GM21367 (cell line): ENCODE data around the gene NBPF3.
"Not testable (repeated sequence)": the region's sequence is repeated elsewhere in the genome, so short reads cannot be mapped to it uniquely, and the experiment has no call there.

ENCODE experiments used
- ATAC-seq: cut with Tn5 transposase; IDR thresholded peaks from one replicate; pipeline ENCODE4 v1.9.1; 2021; ENCODE audit not compliant: unreplicated experiment

The NBPF3 gene

DNA sequence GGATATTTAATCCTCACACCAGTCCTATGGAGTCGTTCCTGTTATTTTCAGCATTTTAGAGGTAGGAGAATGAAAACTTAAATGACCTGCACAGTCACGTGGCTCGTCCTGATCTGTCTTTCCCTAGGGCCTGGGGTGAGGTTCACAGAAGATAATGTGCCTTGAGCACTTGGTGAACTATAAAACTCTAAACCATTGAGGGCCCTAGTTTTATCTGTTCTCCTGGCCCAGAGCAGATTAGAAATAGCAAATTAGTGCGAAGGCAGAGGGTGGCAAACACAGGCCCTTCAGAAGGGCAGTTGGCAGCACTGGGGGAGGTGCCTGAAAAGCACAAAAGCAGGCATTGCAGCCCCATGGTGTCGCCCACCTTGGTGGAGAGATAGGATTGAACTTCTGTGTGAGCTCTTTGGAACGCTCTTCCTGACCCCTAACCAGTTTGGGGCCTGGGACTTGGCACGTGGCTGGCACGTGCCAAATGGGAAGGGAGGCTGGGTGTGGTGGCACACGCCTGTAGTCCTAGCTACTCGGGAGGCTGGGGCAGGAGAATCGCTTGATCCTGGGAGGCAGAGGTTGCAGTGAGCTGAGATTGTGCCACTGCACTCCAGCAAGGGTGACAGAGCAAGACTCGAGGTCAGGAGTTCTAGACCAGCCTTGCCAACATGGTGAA, 1.2 kb upstream of the NBPF3 start:
- not testable (repeated sequence) for ATAC-seq

DNA sequence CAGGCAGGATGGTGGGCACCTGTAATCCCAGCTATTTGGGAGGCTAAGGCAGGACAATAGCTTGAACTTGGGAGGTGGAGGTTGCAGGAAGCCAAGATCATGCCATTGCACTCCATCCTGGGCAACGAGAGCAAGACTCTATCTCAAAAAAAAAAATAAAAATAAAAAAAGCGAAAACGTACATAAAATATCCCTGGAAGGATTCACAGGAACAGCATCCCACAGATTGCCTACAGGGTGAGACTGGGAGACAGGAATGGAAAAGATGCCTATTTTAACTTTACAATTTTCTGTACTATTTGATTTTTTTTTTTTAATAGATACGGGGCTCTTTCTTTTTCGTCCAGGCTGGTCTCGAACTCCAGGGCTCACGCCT, 604 bp upstream of the NBPF3 start:
- ATAC-seq = no peak

DNA sequence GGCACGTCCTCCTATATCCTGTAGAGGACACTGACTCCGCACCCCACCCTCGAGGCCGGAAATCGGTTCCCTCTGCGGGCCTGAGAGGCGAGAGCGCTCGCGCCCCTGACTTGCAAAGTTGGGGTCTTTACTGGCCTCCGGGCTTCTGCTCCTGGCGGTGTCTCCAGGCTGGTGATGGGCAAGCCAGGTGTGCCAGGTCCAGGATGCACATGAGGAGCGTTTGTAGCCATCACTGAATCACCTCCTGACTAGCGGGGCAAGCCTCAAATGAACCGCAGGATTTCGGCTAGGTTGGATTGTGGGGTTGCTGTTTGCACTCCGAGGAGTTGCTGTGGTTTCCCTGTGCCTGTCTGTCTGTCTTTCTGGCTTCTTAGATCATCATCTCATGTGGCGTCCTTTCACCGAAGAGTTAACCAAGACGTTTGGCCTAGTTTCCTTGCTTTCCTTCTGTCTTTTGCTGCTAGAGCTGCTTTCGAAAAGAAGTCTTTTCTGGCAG, 741 bp downstream of the NBPF3 start:
- ATAC-seq = not testable (repeated sequence)

DNA sequence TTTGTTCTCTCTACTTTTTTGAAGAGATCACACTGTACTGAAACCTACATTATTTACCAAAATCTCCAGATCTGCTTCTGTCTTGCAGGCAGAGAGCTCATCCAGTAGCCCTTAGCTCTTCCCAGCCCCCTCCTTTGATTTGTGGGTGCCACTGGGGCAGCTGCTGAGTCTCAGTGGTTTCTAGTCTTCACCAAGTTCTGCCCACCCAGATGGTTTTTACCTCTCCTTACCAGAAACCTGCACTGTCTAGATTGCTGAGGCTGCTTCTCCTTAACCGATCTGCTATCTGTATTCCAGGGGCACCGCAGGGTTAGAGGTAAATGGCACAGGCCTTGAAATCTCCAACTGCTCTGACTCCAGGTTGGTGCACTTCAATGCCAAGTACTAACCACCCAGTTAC, 6.7 kb downstream of the NBPF3 start:
- ATAC-seq = not testable (repeated sequence)

DNA sequence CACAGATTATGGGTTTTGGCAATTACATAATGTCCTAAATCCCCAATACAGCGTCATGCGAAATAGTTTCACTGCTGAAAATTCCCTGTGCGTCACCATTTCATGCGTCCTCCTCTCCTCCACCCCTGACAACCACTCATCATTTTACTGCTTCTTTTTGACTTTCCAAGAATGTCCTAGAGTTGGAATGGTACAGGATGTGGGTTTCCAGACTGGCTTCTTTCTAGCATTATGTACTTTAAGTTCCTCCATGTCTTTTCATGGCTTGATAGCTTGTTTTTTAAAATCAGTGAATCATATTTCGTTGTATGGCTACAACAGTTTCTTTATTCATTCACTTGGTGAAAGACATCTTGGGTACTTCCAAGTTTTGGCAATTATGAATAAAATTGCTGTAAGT, 7.4 kb downstream of the NBPF3 start:
- no peak for ATAC-seq

DNA sequence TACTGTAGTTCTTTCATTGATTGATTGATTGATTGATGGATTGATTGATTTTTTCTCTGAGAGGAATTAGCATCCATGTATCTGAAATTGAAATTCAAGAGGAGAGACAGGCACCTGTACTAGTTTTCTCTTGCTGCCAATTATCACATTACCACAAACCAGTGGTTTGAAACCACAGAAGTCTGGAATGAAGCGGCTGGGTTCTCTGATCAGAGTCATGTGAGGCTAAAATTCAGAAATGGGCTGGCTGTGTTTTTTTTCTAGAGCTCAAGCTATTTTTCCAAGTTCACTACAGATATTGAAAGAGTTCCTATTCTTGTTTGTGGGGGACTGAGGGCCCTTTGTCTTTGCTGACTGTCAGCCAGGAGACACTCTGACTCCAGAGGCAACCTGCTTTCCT, 10.0 kb downstream of the NBPF3 start:
- no peak for ATAC-seq

DNA sequence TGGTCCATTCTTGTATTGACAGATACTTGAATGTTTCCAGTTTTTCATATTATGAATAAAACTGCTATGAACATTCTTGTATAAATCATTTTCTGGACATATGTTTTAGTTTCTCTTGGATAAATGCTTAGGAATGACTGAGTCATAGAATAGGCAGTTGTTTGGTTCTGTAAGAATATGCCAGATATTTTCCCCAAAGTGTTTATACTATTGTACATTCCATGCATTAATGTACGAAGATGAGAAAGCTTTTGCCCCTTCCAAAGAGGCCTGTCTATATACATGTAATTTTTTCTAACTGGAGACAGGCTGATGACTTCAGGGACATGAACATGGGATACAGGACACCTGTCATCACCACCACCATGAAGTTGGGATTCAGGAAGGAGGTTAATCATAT, 11.3 kb downstream of the NBPF3 start:
- no peak for ATAC-seq

DNA sequence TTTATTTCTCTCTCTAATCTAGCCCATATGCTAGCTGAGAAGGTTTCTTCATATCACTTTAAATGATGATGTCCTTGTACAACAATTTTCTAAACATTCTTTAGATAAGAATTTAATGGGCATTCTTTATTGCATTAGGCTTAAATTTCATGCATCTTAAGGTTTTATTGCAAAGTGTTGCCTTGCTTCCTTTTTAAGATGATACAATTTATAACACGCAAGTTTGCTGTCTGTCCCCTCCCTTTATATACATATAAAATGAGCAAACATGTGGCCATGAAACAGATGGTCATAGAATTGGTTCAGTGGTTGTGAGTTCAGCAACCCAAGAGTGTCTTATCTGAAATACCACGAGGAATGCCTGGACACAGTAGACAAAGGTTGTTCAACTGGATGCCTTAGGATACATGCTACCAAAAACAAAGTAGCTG, 12.1 kb downstream of the NBPF3 start:
- ATAC-seq = no peak

DNA sequence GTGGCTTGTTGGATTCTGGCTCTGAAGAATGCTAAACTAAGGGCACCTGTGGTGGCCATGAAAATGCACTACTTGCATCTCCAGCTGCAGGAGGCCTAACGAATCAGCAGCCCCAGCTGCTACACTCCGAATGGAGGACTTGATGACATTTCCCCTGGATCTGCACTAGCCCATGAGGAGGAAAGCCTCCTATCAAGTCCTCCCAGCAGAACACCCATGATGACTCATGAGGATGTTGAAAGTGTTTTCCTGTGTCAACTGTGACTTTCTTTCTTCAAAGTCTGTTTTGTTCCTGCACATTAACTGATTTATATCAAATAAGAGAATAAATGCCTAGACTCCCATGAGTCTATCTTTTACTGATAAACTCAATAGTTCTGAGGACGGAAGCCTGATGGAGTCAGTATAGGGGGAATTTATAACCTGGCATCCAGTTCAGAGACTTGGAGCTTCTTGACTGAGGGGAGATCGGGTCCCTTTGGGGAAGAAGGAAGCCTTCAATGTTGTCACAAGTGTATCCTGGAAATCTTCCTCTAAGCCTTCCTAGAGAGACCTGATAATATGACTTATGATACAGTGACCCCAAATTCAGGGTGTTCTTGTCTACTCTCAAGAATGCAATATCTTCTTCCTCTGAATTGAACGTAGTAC, 14.2 kb downstream of the NBPF3 start:
- not testable (repeated sequence) for ATAC-seq

DNA sequence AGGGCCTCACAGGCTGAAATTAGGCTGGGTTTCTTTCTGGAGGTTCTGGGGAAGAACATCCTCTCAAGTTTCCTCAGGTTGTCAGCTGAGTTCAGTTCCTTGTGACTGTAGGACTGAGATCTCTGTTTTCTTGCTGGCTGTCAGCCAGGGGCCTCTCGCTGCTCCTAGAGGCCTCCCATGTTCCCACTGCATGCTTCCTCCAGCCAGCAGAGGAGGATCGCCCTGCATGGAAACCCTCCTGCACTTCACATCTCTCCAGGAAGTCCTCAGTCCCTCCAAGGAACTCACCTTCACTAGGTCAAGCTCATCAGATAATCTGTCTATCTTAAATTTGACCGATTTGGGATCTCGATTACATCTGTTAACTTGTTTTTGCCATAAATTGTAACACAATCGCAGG, 15.0 kb downstream of the NBPF3 start:
- not testable (repeated sequence) for ATAC-seq

DNA sequence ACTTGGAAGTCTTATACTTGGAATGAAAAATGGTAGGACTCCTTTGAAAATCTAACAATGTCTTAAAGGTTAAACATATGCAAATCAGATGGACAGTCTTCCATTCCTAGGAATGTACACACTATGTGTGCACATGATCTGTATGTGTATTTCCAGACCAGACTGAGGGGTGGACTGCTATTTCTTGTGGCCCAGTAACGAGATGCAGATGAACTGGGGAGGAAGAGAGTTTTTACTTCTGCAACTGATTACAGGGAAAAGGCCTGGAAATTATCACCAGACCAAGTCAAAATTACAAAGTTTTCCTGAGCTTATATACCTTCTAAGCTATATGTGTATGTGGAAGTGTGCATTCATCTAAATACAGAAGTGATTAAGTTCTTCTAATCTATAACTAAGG, 17.7 kb downstream of the NBPF3 start:
- ATAC-seq = no peak

DNA sequence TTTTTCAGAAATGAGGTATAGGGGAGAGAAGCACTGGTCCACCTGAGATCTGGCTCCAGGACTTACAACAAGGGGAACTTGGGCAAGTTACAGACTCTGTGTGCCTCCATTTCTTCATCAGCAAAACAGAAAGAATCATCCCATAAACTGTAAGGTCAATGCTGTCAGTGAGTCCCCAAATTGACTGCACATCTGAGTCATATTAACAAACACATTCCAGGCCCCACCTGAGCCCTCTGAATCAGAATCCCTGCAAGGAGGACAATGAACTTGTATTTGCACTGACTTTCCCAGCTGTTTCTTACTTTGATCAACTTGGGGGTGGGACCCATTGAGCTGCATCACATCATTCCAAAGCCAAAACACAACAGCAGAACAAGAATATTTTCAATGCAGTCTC, 25.2 kb downstream of the NBPF3 start:
- ATAC-seq = not testable (repeated sequence)

DNA sequence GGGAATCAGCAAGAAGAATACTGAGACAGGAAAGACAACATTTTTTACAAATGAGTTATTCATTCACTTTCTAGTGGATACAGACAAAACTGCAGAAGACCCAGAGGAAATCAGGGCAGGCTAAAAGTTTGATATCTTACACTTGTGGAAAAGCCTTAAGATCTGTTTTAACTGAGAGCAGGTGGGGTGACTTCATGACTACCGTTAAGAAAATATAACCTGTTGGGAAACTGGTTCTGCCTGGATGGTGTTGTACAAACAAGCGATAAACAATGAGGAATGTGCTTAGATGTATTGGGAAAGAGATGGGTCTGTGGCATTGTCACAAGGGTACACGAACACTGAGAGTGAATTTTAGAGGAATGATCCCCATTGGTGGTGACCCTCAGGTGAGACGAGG, 28.0 kb downstream of the NBPF3 start:
- not testable (repeated sequence) for ATAC-seq

DNA sequence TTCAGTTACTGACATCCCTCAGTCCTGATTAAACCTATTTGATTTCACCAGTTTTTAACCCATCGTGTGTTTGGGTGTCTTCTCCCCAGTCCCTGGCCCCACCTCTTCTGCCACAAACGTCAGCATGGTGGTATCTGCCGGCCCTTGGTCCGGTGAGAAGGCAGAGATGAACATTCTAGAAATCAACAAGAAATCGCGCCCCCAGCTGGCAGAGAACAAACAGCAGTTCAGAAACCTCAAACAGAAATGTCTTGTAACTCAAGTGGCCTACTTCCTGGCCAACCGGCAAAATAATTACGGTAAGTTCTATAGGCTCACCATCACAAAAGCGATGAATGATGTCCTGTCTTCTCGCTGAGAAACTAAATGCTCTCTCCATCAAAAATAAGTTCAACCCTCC, 28.7 kb downstream of the NBPF3 start:
- no peak for ATAC-seq

DNA sequence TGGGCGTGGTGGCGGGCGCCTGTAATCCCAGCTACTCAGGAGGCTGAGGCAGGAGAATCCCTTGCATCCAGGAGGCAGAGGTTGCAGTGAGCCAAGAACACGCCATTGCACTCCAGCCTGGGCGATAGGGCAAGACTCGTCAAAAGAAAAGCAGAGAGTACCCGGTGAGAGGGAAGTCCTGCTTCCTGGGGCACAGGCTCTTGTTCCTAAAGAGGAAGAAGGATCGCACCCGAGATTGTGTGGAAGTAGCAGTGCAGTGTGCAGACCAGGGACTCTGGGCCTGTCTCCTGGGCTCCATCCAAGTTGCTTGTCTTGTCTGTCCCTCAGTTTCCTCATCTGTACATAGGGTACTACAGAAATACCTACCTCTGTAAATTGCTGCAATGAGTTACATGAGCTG, 29.6 kb downstream of the NBPF3 start:
- ATAC-seq = no peak

DNA sequence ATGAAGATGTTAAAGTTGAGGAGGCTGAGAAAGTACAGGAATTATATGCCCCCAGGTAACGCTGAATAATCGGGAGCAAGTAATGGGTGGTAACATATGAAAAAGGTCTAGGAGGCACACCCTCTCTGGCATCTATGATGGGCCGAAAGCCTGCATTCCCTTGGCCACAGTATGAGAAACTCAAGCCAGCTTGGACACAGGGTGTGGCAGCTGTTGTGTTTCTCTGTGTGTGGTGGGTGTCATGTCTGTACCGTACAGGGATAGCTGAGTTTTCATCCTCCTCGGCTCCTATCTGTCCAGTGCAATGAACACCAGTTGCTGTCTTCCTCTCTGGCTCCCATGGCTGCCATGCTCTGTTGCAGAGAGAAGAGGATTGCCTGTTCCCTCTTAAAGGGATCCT, 32.9 kb downstream of the NBPF3 start:
- no peak for ATAC-seq

DNA sequence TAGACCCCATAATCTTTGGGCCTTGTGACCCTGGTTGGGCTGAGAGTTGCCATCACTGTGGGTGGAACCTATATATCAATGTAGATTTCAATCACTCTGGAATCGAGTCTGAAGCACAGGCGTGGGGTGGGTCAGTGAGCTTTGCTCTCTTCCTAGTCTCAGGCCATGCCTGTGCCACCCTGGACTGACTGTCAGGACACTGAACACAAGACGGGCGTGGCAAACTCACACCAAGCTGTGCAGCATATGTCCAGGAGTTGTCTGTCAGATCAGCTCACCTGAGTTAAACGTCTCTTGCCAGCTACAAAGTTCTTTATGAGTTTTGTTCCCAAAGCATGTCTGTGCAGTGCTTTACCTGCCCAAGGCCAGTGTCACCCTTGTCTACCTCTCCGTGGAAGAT, 38.4 kb downstream of the NBPF3 start:
- no peak for ATAC-seq

DNA sequence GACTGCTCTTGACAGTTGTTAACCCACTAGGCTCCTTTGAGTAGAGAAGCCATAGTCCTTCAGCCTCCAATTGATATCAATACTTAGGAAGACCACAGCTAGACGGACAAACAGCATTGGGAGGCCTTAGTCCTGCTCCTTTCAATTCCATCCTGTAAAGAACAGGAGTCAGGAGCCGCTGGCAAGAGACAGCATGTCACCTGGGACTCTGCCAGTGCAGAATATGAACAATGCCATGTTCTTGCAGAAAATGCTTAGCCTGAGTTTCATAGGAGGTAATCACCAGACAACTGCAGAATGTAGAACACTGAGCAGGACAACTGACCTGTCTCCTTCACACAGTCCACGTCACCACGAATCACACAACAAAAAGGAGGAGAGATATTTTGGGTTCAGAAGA, 43.9 kb downstream of the NBPF3 start:
- not testable (repeated sequence) for ATAC-seq

DNA sequence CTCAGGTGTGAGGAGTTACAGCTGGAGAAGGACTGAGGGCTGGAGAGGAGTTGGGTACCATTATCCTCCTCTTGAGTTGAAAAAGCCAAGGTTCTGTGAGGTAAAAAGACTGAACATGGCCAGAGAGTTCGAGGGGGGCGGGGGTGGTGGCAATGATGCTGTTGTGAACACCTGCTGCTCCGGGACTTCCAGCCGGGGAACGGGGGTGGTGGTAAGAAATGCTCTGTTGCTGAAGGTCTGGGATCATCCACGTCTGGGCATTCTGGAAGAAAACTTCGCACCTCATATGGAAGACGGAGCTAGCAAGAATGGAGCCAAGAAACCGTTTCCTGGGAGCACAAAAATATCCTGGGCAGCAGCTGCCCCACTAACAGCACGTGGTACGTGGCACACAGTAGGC, 49.2 kb downstream of the NBPF3 start:
- ATAC-seq = no peak

DNA sequence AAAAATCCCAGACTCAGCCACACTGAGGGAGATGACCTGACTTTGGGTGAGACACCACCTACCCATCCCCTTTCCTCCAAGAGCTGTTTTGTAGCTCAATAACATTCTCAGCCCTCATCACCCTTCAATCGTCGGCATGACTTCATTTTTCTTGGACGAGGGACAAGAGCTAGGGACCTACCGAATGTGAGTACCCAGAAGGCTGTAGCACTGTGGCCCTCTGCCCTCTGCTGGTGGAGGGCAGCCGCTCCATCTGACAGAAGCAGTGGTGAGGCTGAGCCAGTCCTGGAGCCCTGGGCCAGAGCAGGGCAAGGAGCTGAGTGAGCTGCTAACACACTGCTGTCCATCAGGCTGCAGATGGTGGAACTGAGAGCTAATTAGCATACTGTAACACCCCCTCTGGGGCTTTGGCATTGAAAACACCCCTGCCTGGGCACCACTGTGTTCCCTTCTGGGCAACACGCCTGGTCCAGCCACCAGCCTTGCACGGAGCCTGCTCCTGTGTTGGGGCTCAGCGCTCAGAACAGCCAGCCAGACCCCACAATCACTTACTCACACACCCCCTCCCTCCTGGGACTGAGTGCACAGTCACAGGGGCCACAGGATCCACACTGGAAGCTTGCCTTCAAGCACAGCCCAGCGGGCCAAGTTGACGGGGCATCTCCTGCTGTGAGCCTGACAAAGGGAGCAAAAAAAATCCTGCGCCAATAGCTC, 51.0 kb downstream of the NBPF3 start:
- no peak for ATAC-seq

DNA sequence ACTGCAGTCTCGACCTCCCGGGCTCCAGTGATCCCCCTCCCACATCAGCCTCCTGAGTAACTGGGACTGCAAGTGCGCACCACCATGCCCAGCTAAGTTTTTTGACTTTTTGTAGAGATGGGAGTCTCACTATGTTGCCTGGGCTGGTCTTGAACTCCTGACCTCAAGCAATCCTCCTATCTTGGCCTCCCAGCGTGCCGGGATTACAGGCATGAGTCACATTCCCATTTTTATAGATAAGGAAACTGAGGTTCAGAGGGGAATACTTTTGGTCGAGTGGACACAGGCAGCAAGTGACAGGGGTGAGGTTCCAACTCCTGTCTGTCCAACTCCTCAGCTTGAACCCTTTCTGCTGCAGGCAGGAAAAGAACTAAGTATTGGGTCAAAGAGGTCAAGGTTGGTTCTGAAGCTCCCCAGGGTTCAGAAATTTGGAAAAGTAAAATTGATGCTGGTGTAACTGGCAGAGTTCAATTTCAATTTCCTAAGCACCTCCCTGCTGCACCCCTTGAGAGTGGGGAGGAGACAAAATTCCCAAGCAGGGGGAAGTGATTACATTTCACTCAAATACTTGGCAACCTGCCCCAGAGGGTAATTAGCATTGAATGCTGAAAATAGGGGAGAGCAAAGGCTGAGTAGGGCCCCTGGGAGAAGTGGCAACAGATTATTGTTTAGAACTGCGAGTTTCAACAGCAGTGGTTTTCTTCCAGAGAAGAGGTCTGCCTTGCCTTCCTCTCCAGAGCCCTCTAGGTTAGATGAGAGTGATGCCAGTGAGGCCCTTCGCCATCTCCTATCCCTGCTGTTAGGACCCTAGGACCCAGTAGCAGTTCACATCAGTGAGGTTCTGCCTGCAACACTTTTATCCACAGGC, 51.8 kb downstream of the NBPF3 start:
- ATAC-seq = no peak
